ENCODE data around the gene PIP5KL1. TPM values are rescaled to one million over a fixed set of nuclear protein-coding genes. Genes with fewer than 3 reads are reported as not detected.
A peak's percentile ranks its signal among the peaks of the same experiment; 100 is the strongest.

Gene PIP5KL1
- total RNA-seq, 2 donors from 2014 or later: 0.85 to 0.89 TPM

GRCh38 chr9:127915325-127915752 lies 15.2 kb downstream of the PIP5KL1 start:
- H3K9me3 ChIP-seq: no peaks in the 10 kb centered on the region
- intact Hi-C loops (cut with DNase I): loop anchor here (5.0 kb wide), 1 partner anchor 128 kb away; the partner anchor contains the start of gene CDK9
- H3K4me3 ChIP-seq: no peak overlapping the region
- no peak for TF ChIP-seq CTCF (IDR thresholded peaks at IDR 0.05)
- peak; percentile 67 for DNase-seq
- H3K27me3 ChIP-seq: no peaks in the 10 kb centered on the region
- H3K9ac ChIP-seq (ENCODE audit: low read depth in 2 of 2, low read length in 2 of 2): peak overlapping the region; percentile 16 to 63
- H3K27ac ChIP-seq: peak overlapping the region; percentile 57
- peaks cover 31% of the 10 kb centered on the region for H3K4me1 ChIP-seq
- no peaks in the 10 kb centered on the region for H3K36me3 ChIP-seq

GRCh38 chr9:127913682-127914081 lies 16.9 kb downstream of the PIP5KL1 start:
- intact Hi-C loops (cut with DNase I): no loop called here
- H3K36me3 ChIP-seq: no peaks in the 10 kb centered on the region
- H3K27ac ChIP-seq: peak overlapping the region; percentile 73
- TF ChIP-seq CTCF (IDR thresholded peaks at IDR 0.05): no peak
- DNase-seq: peak; percentile 64
- no peak overlapping the region for H3K9ac ChIP-seq (ENCODE audit: low read depth in 2 of 2, low read length in 2 of 2)
- H3K4me1 ChIP-seq: peaks cover 29% of the 10 kb centered on the region
- no peak overlapping the region for H3K4me3 ChIP-seq
- no peaks in the 10 kb centered on the region for H3K9me3 ChIP-seq
- H3K27me3 ChIP-seq: no peaks in the 10 kb centered on the region

GRCh38 chr9:127912882-127913281 lies 17.7 kb downstream of the PIP5KL1 start:
- no peak overlapping the region for H3K4me3 ChIP-seq
- peak; percentile 88 for DNase-seq
- TF ChIP-seq CTCF (IDR thresholded peaks at IDR 0.05): no peak
- H3K36me3 ChIP-seq: no peaks in the 10 kb centered on the region
- intact Hi-C loops (cut with DNase I): no loop called here
- peak overlapping the region in 1 of 2 donors; percentile 55 for H3K9ac ChIP-seq (ENCODE audit: low read depth in 2 of 2, low read length in 2 of 2)
- H3K27me3 ChIP-seq: no peaks in the 10 kb centered on the region
- no peaks in the 10 kb centered on the region for H3K9me3 ChIP-seq
- H3K27ac ChIP-seq: peak overlapping the region; percentile 73
- peaks cover 22% of the 10 kb centered on the region for H3K4me1 ChIP-seq

GRCh38 chr9:127912296-127912695 lies 18.3 kb downstream of the PIP5KL1 start:
- no peak overlapping the region for H3K4me3 ChIP-seq
- H3K9me3 ChIP-seq: no peaks in the 10 kb centered on the region
- no peaks in the 10 kb centered on the region for H3K36me3 ChIP-seq
- peak overlapping the region in 1 of 2 donors; percentile 55 for H3K9ac ChIP-seq (ENCODE audit: low read depth in 2 of 2, low read length in 2 of 2)
- TF ChIP-seq CTCF (IDR thresholded peaks at IDR 0.05): no peak
- intact Hi-C loops (cut with DNase I): no loop called here
- H3K4me1 ChIP-seq: peaks cover 20% of the 10 kb centered on the region
- peak; percentile 32 for DNase-seq
- no peaks in the 10 kb centered on the region for H3K27me3 ChIP-seq
- H3K27ac ChIP-seq: peak overlapping the region; percentile 73

- intact Hi-C loops (cut with DNase I): no loop called here
- no peaks in the 10 kb centered on the region for H3K9me3 ChIP-seq
- no peak overlapping the region for H3K27ac ChIP-seq
Observed at GRCh38 chr9:127910613-127911205, 19.9 kb downstream of the PIP5KL1 start.

More at GRCh38 chr9:127910613-127911205, 19.9 kb downstream of the PIP5KL1 start:
- TF ChIP-seq CTCF (IDR thresholded peaks at IDR 0.05): no peak
- no peaks in the 10 kb centered on the region for H3K36me3 ChIP-seq
- no peak overlapping the region for H3K4me3 ChIP-seq
- peak; percentile 69 for DNase-seq
- H3K9ac ChIP-seq (ENCODE audit: low read depth in 2 of 2, low read length in 2 of 2): peak overlapping the region; percentile 13 to 34
- H3K27me3 ChIP-seq: no peaks in the 10 kb centered on the region
- peaks cover 31% of the 10 kb centered on the region for H3K4me1 ChIP-seq

Data from colonic mucosa (tissue), 4 donors.